Hepatocyte (in vitro differentiated cells): Measurements from ENCODE around the gene PLA2G2C. TPM values are rescaled to one million over a fixed set of nuclear protein-coding genes. Genes with fewer than 3 reads are reported as not detected.

ENCODE experiments used
- DNase-seq: peaks from one replicate; pipeline ENCODE4 v3.0.0-alpha.2; 2016; ENCODE audit warnings: low spot score
- H2AFZ ChIP-seq: fragments of 200-600 bp; sonication (generic); 2 replicates; pipeline ENCODE4 v1.6.0; 2016; ENCODE audit warnings: antibody characterized with exemption, mild to moderate bottlenecking
- H3K27ac ChIP-seq: fragments of 200-600 bp; sonication (generic); 2 replicates; pipeline ENCODE4 v1.5.1; 2016; ENCODE audit warnings: mild to moderate bottlenecking
- H3K27me3 ChIP-seq: fragments of 200-600 bp; sonication (generic); 2 replicates; pipeline ENCODE4 v1.6.1; 2016
- H3K36me3 ChIP-seq: fragments of 200-600 bp; sonication (generic); replicated peaks from 2 replicates; pipeline ENCODE4 v1.5.1; 2016; ENCODE audit warnings: low read depth; ENCODE audit not compliant: insufficient read depth
- H3K4me1 ChIP-seq: fragments of 200-600 bp; sonication (generic); 2 replicates; pipeline ENCODE4 v1.5.1; 2016; ENCODE audit warnings: mild to moderate bottlenecking, moderate library complexity; ENCODE audit not compliant: insufficient read depth
- H3K4me2 ChIP-seq: fragments of 200-600 bp; sonication (generic); 2 replicates; pipeline ENCODE4 v1.6.0; 2016
- H3K4me3 ChIP-seq: fragments of 200-600 bp; sonication (generic); 2 replicates; pipeline ENCODE4 v1.5.1; 2016; ENCODE audit warnings: mild to moderate bottlenecking
- H3K79me2 ChIP-seq: fragments of 200-600 bp; sonication (generic); 2 replicates; pipeline ENCODE4 v1.6.0; 2017; ENCODE audit warnings: mild to moderate bottlenecking
- H3K9me2 ChIP-seq: fragments of 200-600 bp; sonication (generic); replicated peaks from 2 replicates; pipeline ENCODE4 v1.6.0; 2017; ENCODE audit warnings: mild to moderate bottlenecking; ENCODE audit not compliant: insufficient read depth
- H3K9me3 ChIP-seq: fragments of 200-600 bp; sonication (generic); 2 replicates; pipeline ENCODE4 v1.5.1; 2016; ENCODE audit warnings: low read depth, mild to moderate bottlenecking
- H4K20me1 ChIP-seq: fragments of 200-600 bp; sonication (generic); 2 replicates; pipeline ENCODE4 v1.6.0; 2016; ENCODE audit warnings: mild to moderate bottlenecking; ENCODE audit not compliant: insufficient read depth, poor library complexity, severe bottlenecking
- CTCF ChIP-seq: fragments of 200-600 bp; sonication (generic); IDR thresholded peaks from 2 replicates; pipeline ENCODE4 v1.5.1; 2016; ENCODE audit warnings: antibody characterized with exemption, mild to moderate bottlenecking; ENCODE audit not compliant: poor library complexity
- EZH2 ChIP-seq: fragments of 200-600 bp; sonication (generic); IDR thresholded peaks from 2 replicates; pipeline ENCODE4 v1.6.1; 2016; ENCODE audit warnings: antibody characterized with exemption, mild to moderate bottlenecking, borderline replicate concordance
- EZH2phosphoT487 ChIP-seq: fragments of 200-600 bp; sonication (generic); IDR thresholded peaks from one replicate; pipeline ENCODE4 v1.6.1; 2018; ENCODE audit warnings: antibody characterized with exemption, mild to moderate bottlenecking, low read depth, moderate library complexity; ENCODE audit not compliant: unreplicated experiment, severe bottlenecking
- WGBS: methylation state at CpG from one replicate; pipeline ENCODE4 v1.1.6; 2016; ENCODE audit warnings: low lambda C conversion rate; ENCODE audit errors: missing lambda C conversion rate; 5-methylcytosine and 5-hydroxymethylcytosine counted together
- polyA plus RNA-seq: library from polyadenylated mRNA; unstranded; fragments of >200 nt; fragmentation: Nextera tagmentation; extraction: Ambion mirVana; gene quantifications from 2 replicates; pipeline ENCODE4 v1.2.1, GENCODE V29; 2016
- total RNA-seq: library from RNA; depleted of rRNA; stranded (reverse); fragments of >200 nt; gene quantifications from 2 replicates; pipeline ENCODE4 v1.2.3, GENCODE V29; 2014

PLA2G2C gene
- total RNA-seq (not detected in 2 replicates), polyA plus RNA-seq (not detected in 2 replicates)

- Histone ChIP-seq H3K27ac (peak within 1 kb of the TSS; percentile 43), H3K4me2 (peak within 1 kb of the TSS; percentile 99), H3K4me3 (peak within 1 kb of the TSS; percentile 21)
These were observed at the start of gene PLA2G2C, which contains the start of gene UBXN10 for GRCh38 chr1:20185834-20186782. TSS of gene PLA2G2C (minus strand) at chr1:20186518. CDS start at chr1:20177363, 9,155 bp downstream. TSS of gene UBXN10 (plus strand) at chr1:20186096. CDS start at chr1:20190562, 4,466 bp downstream.

GRCh38 chr1:20234788-20235535 lies 48.6 kb upstream of the PLA2G2C start:
- H3K4me2 ChIP-seq, result no peak overlapping the region
- no peak overlapping the region for H2AFZ ChIP-seq
- H3K79me2 ChIP-seq, result no peaks in the 10 kb centered on the region
- WGBS, result 80% methylated on average over 6 of the region's 6 CpGs
- TF ChIP-seq CTCF, result no peak
- no peak for TF ChIP-seq EZH2phosphoT487
- TF ChIP-seq EZH2, result no peak
- no peak for DNase-seq
- H3K9me3 ChIP-seq, result no peaks in the 10 kb centered on the region
- no peaks in the 10 kb centered on the region for H3K9me2 ChIP-seq
- peaks cover 21% of the 10 kb centered on the region for H3K4me1 ChIP-seq
- no peaks in the 10 kb centered on the region for H4K20me1 ChIP-seq
- H3K36me3 ChIP-seq, result no peaks in the 10 kb centered on the region
- no peak overlapping the region for H3K27ac ChIP-seq
- H3K4me3 ChIP-seq, result no peak overlapping the region
- no peaks in the 10 kb centered on the region for H3K27me3 ChIP-seq

More at GRCh38 chr1:20185834-20186782, at the start of gene PLA2G2C, which contains the start of gene UBXN10:
- H3K79me2 ChIP-seq, result no peaks in the 10 kb centered on the region
- H3K27me3 ChIP-seq, result no peaks in the 10 kb centered on the region
- no peaks in the 10 kb centered on the region for H4K20me1 ChIP-seq
- H3K4me1 ChIP-seq, result peaks cover 7% of the 10 kb centered on the region
- no peaks in the 10 kb centered on the region for H3K9me3 ChIP-seq
- TF ChIP-seq CTCF (no peak), EZH2phosphoT487 (no peak), EZH2 (peak; percentile 45)
- H2AFZ ChIP-seq, result peak within 1 kb of the TSS; percentile 84
- 3% methylated on average over 31 of the region's 52 CpGs for WGBS
- H3K9me2 ChIP-seq, result no peaks in the 10 kb centered on the region
- DNase-seq, result peak; percentile 65
- H3K36me3 ChIP-seq, result no peaks in the 10 kb centered on the region

GRCh38 chr1:20233866-20234265 lies 47.5 kb upstream of the PLA2G2C start:
- H3K9me3 ChIP-seq, result no peaks in the 10 kb centered on the region
- peaks cover 21% of the 10 kb centered on the region for H3K4me1 ChIP-seq
- H3K27ac ChIP-seq, result peak overlapping the region; percentile 76
- no peaks in the 10 kb centered on the region for H3K79me2 ChIP-seq
- DNase-seq, result no peak
- H3K4me3 ChIP-seq, result no peak overlapping the region
- 48% methylated on average over 6 of the region's 6 CpGs for WGBS
- H3K27me3 ChIP-seq, result no peaks in the 10 kb centered on the region
- H3K36me3 ChIP-seq, result no peaks in the 10 kb centered on the region
- no peak for TF ChIP-seq EZH2
- TF ChIP-seq CTCF, result no peak
- TF ChIP-seq EZH2phosphoT487, result no peak
- H2AFZ ChIP-seq, result no peak overlapping the region
- no peaks in the 10 kb centered on the region for H4K20me1 ChIP-seq
- H3K9me2 ChIP-seq, result no peaks in the 10 kb centered on the region
- no peak overlapping the region for H3K4me2 ChIP-seq
